ENCODE data around the gene DUSP8.

GRCh38 chr11:1523779-1524178 is 48.3 kb downstream of the DUSP8 start:
- TF ChIP-seq CEBPB (IDR thresholded peaks at IDR 0.05; ENCODE audit: low read depth, low read length) (no peak), HDAC2 (IDR thresholded peaks at IDR 0.05; ENCODE audit: borderline replicate concordance in 1 of 2, low read depth in 2 of 2, low read length in 2 of 2) (no peak), POLR2A (IDR thresholded peaks at IDR 0.05; ENCODE audit: control extremely low read depth in 1 of 2, low read depth in 2 of 2, low read length in 2 of 2) (no peak), CTCF (IDR thresholded peaks at IDR 0.05; ENCODE audit: control extremely low read depth in 1 of 3, insufficient read depth in 1 of 3, low read depth in 1 of 3, low read length in 3 of 3) (no peak), POLR2AphosphoS5 (IDR thresholded peaks at IDR 0.05; ENCODE audit: low read depth, low read length) (no peak), SP1 (IDR thresholded peaks at IDR 0.05; ENCODE audit: low read depth, low read length) (no peak), YY1 (IDR thresholded peaks at IDR 0.05; ENCODE audit: low read depth, low read length) (no peak), SAP30 (IDR thresholded peaks at IDR 0.05; ENCODE audit: insufficient read depth, insufficient replicate concordance, low read length) (no peak), JUN (IDR thresholded peaks at IDR 0.05; ENCODE audit: low read depth, low read length) (no peak), RNF2 (IDR thresholded peaks at IDR 0.05; ENCODE audit: borderline replicate concordance, low read depth, low read length, missing control alignments, poor library complexity, severe bottlenecking) (no peak), ATF3 (IDR thresholded peaks at IDR 0.05; ENCODE audit: insufficient read depth, low read depth, low read length) (no peak)
